Measurements from ENCODE around the gene KIFAP3.
A peak's percentile ranks its signal among the peaks of the same experiment; 100 is the strongest.
"Not testable (repeated sequence)": the region's sequence is repeated elsewhere in the genome, so short reads cannot be mapped to it uniquely, and the experiment has no call there.

The KIFAP3 gene

GRCh38 chr1:169873582-169874199 lies 200.8 kb downstream of the KIFAP3 start:
- no peaks in the 10 kb centered on the region for H3K4me1 Mint-ChIP-seq

GRCh38 chr1:169872906-169873305 lies 201.6 kb downstream of the KIFAP3 start:
- Mint-ChIP-seq H3K9me3 (peaks cover 28% of the 10 kb centered on the region), H3K4me1 (no peaks in the 10 kb centered on the region), H3K36me3 (ENCODE audit: low read depth) (peaks cover 87% of the 10 kb centered on the region), H3K27ac (peak overlapping the region; percentile 57), H3K4me3 (no peak overlapping the region), H3K27me3 (ENCODE audit: low read depth, poor library complexity) (no peaks in the 10 kb centered on the region)
- TF ChIP-seq, protein P1, sequence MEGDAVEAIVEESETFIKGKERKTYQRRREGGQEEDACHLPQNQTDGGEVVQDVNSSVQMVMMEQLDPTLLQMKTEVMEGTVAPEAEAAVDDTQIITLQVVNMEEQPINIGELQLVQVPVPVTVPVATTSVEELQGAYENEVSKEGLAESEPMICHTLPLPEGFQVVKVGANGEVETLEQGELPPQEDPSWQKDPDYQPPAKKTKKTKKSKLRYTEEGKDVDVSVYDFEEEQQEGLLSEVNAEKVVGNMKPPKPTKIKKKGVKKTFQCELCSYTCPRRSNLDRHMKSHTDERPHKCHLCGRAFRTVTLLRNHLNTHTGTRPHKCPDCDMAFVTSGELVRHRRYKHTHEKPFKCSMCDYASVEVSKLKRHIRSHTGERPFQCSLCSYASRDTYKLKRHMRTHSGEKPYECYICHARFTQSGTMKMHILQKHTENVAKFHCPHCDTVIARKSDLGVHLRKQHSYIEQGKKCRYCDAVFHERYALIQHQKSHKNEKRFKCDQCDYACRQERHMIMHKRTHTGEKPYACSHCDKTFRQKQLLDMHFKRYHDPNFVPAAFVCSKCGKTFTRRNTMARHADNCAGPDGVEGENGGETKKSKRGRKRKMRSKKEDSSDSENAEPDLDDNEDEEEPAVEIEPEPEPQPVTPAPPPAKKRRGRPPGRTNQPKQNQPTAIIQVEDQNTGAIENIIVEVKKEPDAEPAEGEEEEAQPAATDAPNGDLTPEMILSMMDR (IDR thresholded peaks at IDR 0.05) = no peak
- DNase-seq = no peak

More at GRCh38 chr1:169873582-169874199, 200.8 kb downstream of the KIFAP3 start:
- H3K36me3 Mint-ChIP-seq (ENCODE audit: low read depth) = peaks cover 87% of the 10 kb centered on the region
- H3K27me3 Mint-ChIP-seq (ENCODE audit: low read depth, poor library complexity) = no peaks in the 10 kb centered on the region
- DNase-seq = no peak
- TF ChIP-seq, protein P1 (IDR thresholded peaks at IDR 0.05) = no peak
- H3K27ac Mint-ChIP-seq = no peak overlapping the region
- peaks cover 28% of the 10 kb centered on the region for H3K9me3 Mint-ChIP-seq
- H3K4me3 Mint-ChIP-seq = no peak overlapping the region

- DNase-seq; H3K4me1 Mint-ChIP-seq; H3K4me3 Mint-ChIP-seq; H3K27me3 Mint-ChIP-seq (ENCODE audit: low read depth, poor library complexity); H3K27ac Mint-ChIP-seq: not testable (repeated sequence)
- H3K9me3 Mint-ChIP-seq = peaks cover 28% of the 10 kb centered on the region
- peaks cover 83% of the 10 kb centered on the region for H3K36me3 Mint-ChIP-seq (ENCODE audit: low read depth)
Measured at GRCh38 chr1:169871988-169872387, 202.5 kb downstream of the KIFAP3 start.

Data from nephron progenitor cell (in vitro differentiated cells).